Right atrium auricular region (tissue), 2 donors: ENCODE data around the gene KLF7. TPM values are rescaled to one million over a fixed set of nuclear protein-coding genes. Genes with fewer than 3 reads are reported as not detected.
A peak's percentile ranks its signal among the peaks of the same experiment; 100 is the strongest.

Experiments
- DNase-seq: peaks from one replicate; pipeline ENCODE4 v3.0.0-alpha.2; 2019; ENCODE audit warnings: low spot score
- H3K27ac ChIP-seq, 2 donors: fragments of 200-600 bp; sonication (generic); 1 replicate in 1 of 2; 2 replicates in 1 of 2; pipeline ENCODE4 v1.5.1; 2016 to 2019
- H3K27me3 ChIP-seq, 2 donors: fragments of 200-600 bp; sonication (generic); one replicate each; pipeline versions ENCODE4 v1.5.1 to v1.6.0; 2017 to 2019
- H3K36me3 ChIP-seq: fragments of 200-600 bp; sonication (generic); one replicate; pipeline ENCODE4 v1.5.1; 2016
- H3K4me1 ChIP-seq, 2 donors: fragments of 200-600 bp; sonication (generic); one replicate each; pipeline versions ENCODE4 v1.5.1 to v1.6.0; 2017 to 2019
- H3K4me3 ChIP-seq, 2 donors: fragments of 200-600 bp; sonication (generic); 1 replicate in 1 of 2; 2 replicates in 1 of 2; pipeline ENCODE4 v1.5.1; 2017 to 2019; ENCODE audit warnings: mild to moderate bottlenecking in 1 of 2, moderate library complexity in 1 of 2
- H3K9me3 ChIP-seq, 2 donors: fragments of 200-600 bp; sonication (generic); one replicate each; pipeline ENCODE4 v1.5.1; 2019
- total RNA-seq, 2 donors: library from RNA; depleted of rRNA; stranded (reverse); fragments of >200 nt; gene quantifications; one replicate each; pipeline ENCODE4 v1.1.0, GENCODE V29; 2016
- TF ChIP-seq, protein P1 (sequence below), 2 donors: fragments of 200-600 bp; sonication (generic); IDR thresholded peaks; one replicate each; pipeline ENCODE4 v1.5.1; 2019; ENCODE audit warnings: antibody characterized with exemption in 2 of 2

KLF7 gene
- total RNA-seq, 2 donors from 2014 or later = 13.5 to 29.9 TPM

DNA sequence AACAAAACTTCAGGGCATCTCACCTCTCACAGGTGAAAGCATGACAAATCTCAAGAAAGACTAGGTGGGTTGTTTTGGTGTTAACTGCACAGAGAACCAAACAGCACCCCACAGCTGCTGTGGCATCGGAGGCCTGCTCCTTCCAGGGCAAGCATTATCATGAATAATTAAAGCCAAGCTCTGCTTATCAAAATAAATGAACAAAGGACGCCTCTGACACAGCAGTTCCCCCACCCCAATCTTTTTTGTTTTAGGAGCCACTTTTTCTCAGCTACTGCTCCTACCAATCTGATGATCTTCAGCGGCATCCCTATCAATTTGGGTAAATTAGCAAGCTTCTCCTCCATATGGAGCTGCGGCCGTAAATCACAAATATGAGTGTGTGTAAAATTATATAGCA is 58.6 kb downstream of the KLF7 start:
- Histone ChIP-seq H3K27me3 (no peaks in the 10 kb centered on the region), H3K9me3 (no peaks in the 10 kb centered on the region), H3K27ac (no peak overlapping the region), H3K4me3 (no peak overlapping the region), H3K4me1 (no peaks in the 10 kb centered on the region), H3K36me3 (peaks cover 36% of the 10 kb centered on the region)
- TF ChIP-seq, protein P1, sequence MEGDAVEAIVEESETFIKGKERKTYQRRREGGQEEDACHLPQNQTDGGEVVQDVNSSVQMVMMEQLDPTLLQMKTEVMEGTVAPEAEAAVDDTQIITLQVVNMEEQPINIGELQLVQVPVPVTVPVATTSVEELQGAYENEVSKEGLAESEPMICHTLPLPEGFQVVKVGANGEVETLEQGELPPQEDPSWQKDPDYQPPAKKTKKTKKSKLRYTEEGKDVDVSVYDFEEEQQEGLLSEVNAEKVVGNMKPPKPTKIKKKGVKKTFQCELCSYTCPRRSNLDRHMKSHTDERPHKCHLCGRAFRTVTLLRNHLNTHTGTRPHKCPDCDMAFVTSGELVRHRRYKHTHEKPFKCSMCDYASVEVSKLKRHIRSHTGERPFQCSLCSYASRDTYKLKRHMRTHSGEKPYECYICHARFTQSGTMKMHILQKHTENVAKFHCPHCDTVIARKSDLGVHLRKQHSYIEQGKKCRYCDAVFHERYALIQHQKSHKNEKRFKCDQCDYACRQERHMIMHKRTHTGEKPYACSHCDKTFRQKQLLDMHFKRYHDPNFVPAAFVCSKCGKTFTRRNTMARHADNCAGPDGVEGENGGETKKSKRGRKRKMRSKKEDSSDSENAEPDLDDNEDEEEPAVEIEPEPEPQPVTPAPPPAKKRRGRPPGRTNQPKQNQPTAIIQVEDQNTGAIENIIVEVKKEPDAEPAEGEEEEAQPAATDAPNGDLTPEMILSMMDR (IDR thresholded peaks at IDR 0.05) = no peak
- no peak for DNase-seq

DNA sequence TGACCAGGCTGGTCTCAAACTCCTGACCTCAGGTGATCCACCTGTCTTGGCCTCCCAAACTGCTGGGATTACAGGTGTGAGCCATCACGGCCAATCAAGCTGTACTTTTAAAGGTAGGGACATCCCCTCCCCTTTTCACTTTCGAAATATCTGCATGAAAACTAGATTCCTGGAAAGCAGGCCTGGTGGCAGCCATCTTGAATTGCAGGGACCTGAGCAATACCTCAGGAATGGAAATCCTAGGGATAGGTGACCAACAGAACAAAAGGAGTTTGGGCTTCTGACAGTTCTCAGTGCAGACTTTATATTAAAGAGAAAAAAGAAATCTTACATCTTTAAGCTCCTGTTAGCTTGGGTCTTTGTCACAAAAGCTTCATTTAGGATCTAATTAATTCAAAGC is 62.6 kb downstream of the KLF7 start:
- TF ChIP-seq, protein P1 (IDR thresholded peaks at IDR 0.05) = no peak
- no peaks in the 10 kb centered on the region for H3K27me3 ChIP-seq
- no peaks in the 10 kb centered on the region for H3K9me3 ChIP-seq
- no peak overlapping the region for H3K4me3 ChIP-seq
- H3K4me1 ChIP-seq = no peaks in the 10 kb centered on the region
- no peak for DNase-seq
- peaks cover 30% of the 10 kb centered on the region for H3K36me3 ChIP-seq
- H3K27ac ChIP-seq = no peak overlapping the region

- TF ChIP-seq, protein P1 (IDR thresholded peaks at IDR 0.05) = no peak
- H3K27ac ChIP-seq = no peak overlapping the region
- no peak overlapping the region for H3K4me3 ChIP-seq
- H3K27me3 ChIP-seq = no peaks in the 10 kb centered on the region
- peaks cover 0 to 9% of the 10 kb centered on the region in 2 donors for H3K4me1 ChIP-seq
- H3K36me3 ChIP-seq = peaks cover 19% of the 10 kb centered on the region
- no peak for DNase-seq
- H3K9me3 ChIP-seq = no peaks in the 10 kb centered on the region
These were observed 63.8 kb downstream of the KLF7 start for GRCh38 chr2:207101984-207102383.

DNA sequence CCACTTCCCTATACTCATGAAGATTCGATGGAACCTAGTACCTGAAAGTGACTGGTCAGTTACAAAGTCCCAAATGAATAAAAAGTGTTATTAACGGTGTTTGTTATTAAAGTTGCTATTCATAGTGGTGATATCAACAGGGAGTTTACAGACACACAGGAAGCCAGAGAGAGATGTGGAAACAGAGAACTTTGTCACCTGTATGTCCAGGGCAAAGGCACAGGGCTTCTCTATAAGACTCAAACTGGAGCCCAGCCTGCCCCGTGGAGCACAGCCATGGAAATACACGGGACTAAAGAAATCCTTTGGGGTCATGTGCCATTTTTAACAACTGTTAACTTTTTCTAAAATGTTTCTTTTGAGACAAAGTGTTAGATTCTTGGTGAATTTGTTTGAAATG is 68.5 kb downstream of the KLF7 start:
- DNase-seq = no peak
- H3K9me3 ChIP-seq = no peaks in the 10 kb centered on the region
- TF ChIP-seq, protein P1 (IDR thresholded peaks at IDR 0.05) = no peak
- H3K27ac ChIP-seq = peak overlapping the region in 1 of 2 donors; percentile 38
- H3K27me3 ChIP-seq = no peaks in the 10 kb centered on the region
- H3K4me3 ChIP-seq = no peak overlapping the region
- peaks cover 0 to 39% of the 10 kb centered on the region in 2 donors for H3K4me1 ChIP-seq
- no peaks in the 10 kb centered on the region for H3K36me3 ChIP-seq

DNA sequence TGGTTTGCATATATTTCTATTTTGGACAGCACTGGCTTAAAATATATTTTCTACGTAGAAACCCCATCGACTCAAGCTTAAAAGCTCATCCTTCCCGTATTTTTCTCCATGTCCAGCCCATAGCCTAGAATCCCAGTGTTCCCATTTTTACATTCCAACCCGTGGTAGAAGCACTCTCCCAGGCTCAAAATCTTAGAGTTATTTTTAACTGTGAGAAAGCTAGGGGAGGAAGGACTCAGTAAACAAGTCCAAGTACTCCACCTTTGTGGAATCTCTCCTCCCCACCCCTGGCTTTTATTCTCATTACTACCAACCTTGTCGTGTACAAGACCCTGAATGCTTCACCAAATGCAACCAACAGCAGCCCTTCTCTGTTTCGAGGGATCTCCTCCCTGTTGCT is 69.8 kb downstream of the KLF7 start:
- H3K4me1 ChIP-seq = peaks cover 0 to 52% of the 10 kb centered on the region in 2 donors
- no peak for DNase-seq
- peak overlapping the region; percentile 30 to 38 for H3K27ac ChIP-seq

DNA sequence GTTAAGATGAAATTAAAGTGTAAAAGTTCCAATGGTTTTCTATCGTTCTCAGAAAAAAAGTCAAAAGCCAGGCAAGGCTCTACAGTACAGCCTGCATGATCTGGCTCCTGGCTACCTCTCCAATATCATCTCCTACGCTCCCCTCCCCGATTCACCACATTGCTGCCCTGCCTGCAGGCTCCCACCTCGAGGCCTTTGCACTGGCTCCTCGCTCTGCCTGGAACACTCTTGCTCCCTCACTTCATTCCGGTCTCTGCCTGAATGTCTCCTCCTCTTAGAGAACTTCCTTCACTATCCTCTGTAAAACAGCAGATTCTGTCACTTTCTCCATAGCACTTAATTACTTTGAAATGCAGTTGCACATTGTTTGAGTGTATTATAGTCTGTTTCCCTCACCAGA is 72.5 kb downstream of the KLF7 start:
- H3K27me3 ChIP-seq = no peaks in the 10 kb centered on the region
- no peaks in the 10 kb centered on the region for H3K36me3 ChIP-seq
- H3K4me3 ChIP-seq = no peak overlapping the region
- no peak overlapping the region for H3K27ac ChIP-seq
- DNase-seq = no peak
- TF ChIP-seq, protein P1 (IDR thresholded peaks at IDR 0.05) = no peak
- H3K9me3 ChIP-seq = no peaks in the 10 kb centered on the region
- peaks cover 0 to 79% of the 10 kb centered on the region in 2 donors for H3K4me1 ChIP-seq

More for the DNA sequence above, 69.8 kb downstream of the KLF7 start:
- H3K36me3 ChIP-seq = no peaks in the 10 kb centered on the region
- H3K27me3 ChIP-seq = no peaks in the 10 kb centered on the region
- no peaks in the 10 kb centered on the region for H3K9me3 ChIP-seq
- H3K4me3 ChIP-seq = no peak overlapping the region
- TF ChIP-seq, protein P1 (IDR thresholded peaks at IDR 0.05) = no peak
